Subcutaneous adipose tissue (tissue), 4 donors: ENCODE data around the gene TPX2. TPM values are rescaled to one million over a fixed set of nuclear protein-coding genes. Genes with fewer than 3 reads are reported as not detected.

Experiments used
- small RNA-seq: library from RNA; depleted of rRNA; stranded (forward); fragments of <200 nt; gene quantifications from one replicate; pipeline ENCODE3, GENCODE V24; 2016
- total RNA-seq, 4 donors: library from RNA; depleted of rRNA; stranded (reverse); fragments of >200 nt; gene quantifications; one replicate each; pipeline ENCODE4 v1.1.0, GENCODE V29; 2016
- TF ChIP-seq, protein P1 (sequence below): fragments of 450-650 bp; IDR thresholded peaks from one replicate; pipeline ENCODE4 v1.5.1; 2016; ENCODE audit warnings: low read depth, mild to moderate bottlenecking, control low read depth, antibody characterized with exemption, moderate library complexity

TPX2 gene
- total RNA-seq, 4 donors from 2014 or later: 0.49 to 4.9 (median 2.9) TPM

DNA sequence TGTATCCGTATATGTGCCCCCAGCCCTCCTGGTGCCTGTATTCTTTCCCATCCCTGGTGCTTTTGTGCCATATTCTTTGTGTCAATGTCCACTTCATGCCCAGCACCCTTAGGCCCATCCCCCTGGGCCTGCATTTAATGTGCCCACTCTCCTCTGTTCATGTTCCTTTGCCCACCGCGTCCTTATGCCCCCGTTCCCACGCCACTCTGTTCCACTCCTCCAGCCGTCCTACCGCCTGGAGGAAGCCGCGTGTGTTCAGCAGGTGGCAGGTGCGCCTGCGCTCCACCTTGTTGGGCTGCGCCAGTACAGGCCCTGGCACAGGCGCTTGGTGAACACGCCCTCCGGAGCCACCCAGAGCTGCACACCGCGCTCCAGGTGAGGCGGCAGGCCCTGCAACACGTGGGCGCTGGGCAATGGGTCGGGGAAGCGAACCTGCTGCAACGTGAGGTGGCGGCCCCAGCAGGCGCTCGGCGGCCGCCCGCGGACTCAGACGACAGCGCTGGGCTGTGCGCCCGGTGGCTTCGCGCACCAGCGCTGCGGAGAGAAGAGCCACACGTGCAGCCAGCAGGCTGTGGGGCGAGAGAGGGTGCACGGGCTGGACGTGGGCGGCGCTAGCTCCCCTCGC lies 110.3 kb downstream of the TPX2 start:
- TF ChIP-seq, protein P1, sequence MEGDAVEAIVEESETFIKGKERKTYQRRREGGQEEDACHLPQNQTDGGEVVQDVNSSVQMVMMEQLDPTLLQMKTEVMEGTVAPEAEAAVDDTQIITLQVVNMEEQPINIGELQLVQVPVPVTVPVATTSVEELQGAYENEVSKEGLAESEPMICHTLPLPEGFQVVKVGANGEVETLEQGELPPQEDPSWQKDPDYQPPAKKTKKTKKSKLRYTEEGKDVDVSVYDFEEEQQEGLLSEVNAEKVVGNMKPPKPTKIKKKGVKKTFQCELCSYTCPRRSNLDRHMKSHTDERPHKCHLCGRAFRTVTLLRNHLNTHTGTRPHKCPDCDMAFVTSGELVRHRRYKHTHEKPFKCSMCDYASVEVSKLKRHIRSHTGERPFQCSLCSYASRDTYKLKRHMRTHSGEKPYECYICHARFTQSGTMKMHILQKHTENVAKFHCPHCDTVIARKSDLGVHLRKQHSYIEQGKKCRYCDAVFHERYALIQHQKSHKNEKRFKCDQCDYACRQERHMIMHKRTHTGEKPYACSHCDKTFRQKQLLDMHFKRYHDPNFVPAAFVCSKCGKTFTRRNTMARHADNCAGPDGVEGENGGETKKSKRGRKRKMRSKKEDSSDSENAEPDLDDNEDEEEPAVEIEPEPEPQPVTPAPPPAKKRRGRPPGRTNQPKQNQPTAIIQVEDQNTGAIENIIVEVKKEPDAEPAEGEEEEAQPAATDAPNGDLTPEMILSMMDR: no peak

Small RNA genes within 50 kb of the gene (small RNA-seq; reads per million reads assigned to genes)
- not detected for gene AL160175.1

Other genes with a start within 250 kb of the TPX2 start
- gene HM13, start 224.8 kb upstream of the TPX2 start, total RNA-seq: 10 to 100 TPM; 48.2 to 99.6 (median 58.1) TPM
- 100 to 1,000 TPM; 162 to 666 (median 229) TPM for gene ID1, start 134.0 kb upstream of the TPX2 start, total RNA-seq
- gene COX4I2, start 101.4 kb upstream of the TPX2 start, total RNA-seq: 1 to 10 TPM in 3 of 4 donors, not detected in 1; 2.6 to 8.9 (median 5.5) TPM
- gene BCL2L1, start 16.4 kb upstream of the TPX2 start, total RNA-seq: 100 to 1,000 TPM in 2 of 4 donors, 10 to 100 TPM in 2; 89.0 to 112 (median 94.9) TPM
- not detected for gene MYLK2, start 80.1 kb downstream of the TPX2 start, total RNA-seq
- not detected for gene FOXS1, start 106.3 kb downstream of the TPX2 start, total RNA-seq
- 1 to 10 TPM in 1 of 4 donors, under 1 TPM in 1, not detected in 2; 0.49 to 1.2 TPM for gene DUSP15, start 131.2 kb downstream of the TPX2 start, total RNA-seq
- gene TTLL9, start 131.3 kb downstream of the TPX2 start, total RNA-seq: under 1 TPM in 3 of 4 donors, not detected in 1; 0.38 to 0.66 (median 0.51) TPM
- 1 to 10 TPM; 5.1 to 8.3 (median 6.6) TPM for gene PDRG1, start 212.8 kb downstream of the TPX2 start, total RNA-seq
- gene XKR7, start 228.9 kb downstream of the TPX2 start, total RNA-seq: not detected